Measurements from ENCODE around the gene RALGDS. TPM values are rescaled to one million over a fixed set of nuclear protein-coding genes. Genes with fewer than 3 reads are reported as not detected.
"Not testable (repeated sequence)": the region's sequence is repeated elsewhere in the genome, so short reads cannot be mapped to it uniquely, and the experiment has no call there.

The RALGDS gene
- total RNA-seq, 2 donors from 2014 or later = 29.1 to 49.1 TPM

- ATAC-seq = no peak
- DNase-seq = no peak
- intact Hi-C loops (cut with DNase I, micrococcal nuclease) = no loop called here
Measured at GRCh38 chr9:133067006-133067405, 54.0 kb downstream of the RALGDS start.

GRCh38 chr9:133066181-133066983 lies 54.7 kb downstream of the RALGDS start:
- intact Hi-C loops (cut with DNase I, micrococcal nuclease) = no loop called here
- ATAC-seq = no peak
- no peak for DNase-seq

- no peak for ATAC-seq
- intact Hi-C loops (cut with DNase I, micrococcal nuclease) = no loop called here
- DNase-seq = no peak
Measured at GRCh38 chr9:133065070-133065388, 56.0 kb downstream of the RALGDS start.

- intact Hi-C loops (cut with DNase I, micrococcal nuclease) = no loop called here
- DNase-seq = no peak
- ATAC-seq = no peak
Measured at GRCh38 chr9:133064241-133065069, 56.6 kb downstream of the RALGDS start.

- DNase-seq = no peak
- ATAC-seq = no peak
- intact Hi-C loops (cut with DNase I, micrococcal nuclease) = no loop called here
Measured at GRCh38 chr9:133063500-133064231, 57.4 kb downstream of the RALGDS start.

GRCh38 chr9:133063159-133063499 lies 57.9 kb downstream of the RALGDS start:
- DNase-seq = no peak
- intact Hi-C loops (cut with DNase I, micrococcal nuclease) = no loop called here
- ATAC-seq = no peak

GRCh38 chr9:133062569-133062968 lies 58.5 kb downstream of the RALGDS start:
- DNase-seq; ATAC-seq; intact Hi-C loops (cut with DNase I, micrococcal nuclease): not testable (repeated sequence)

- DNase-seq; intact Hi-C loops (cut with DNase I, micrococcal nuclease): not testable (repeated sequence)
- ATAC-seq = peak; percentile 51
Measured at GRCh38 chr9:133061764-133062145, 59.3 kb downstream of the RALGDS start, which contains the start of gene CEL. CEL (plus strand) TSS chr9:133061981; CDS start chr9:133062003, 22 bp downstream.

GRCh38 chr9:133061019-133061763 lies 59.8 kb downstream of the RALGDS start:
- ATAC-seq; intact Hi-C loops (cut with DNase I, micrococcal nuclease): not testable (repeated sequence)

GRCh38 chr9:133060417-133060841 lies 60.6 kb downstream of the RALGDS start:
- intact Hi-C loops (cut with DNase I, micrococcal nuclease) = no loop called here
- ATAC-seq (peak; percentile 67), DNase-seq (no peak)

More at GRCh38 chr9:133061019-133061763, 59.8 kb downstream of the RALGDS start:
- DNase-seq = not testable (repeated sequence)

- ATAC-seq (no peak), DNase-seq (no peak)
- intact Hi-C loops (cut with DNase I, micrococcal nuclease) = no loop called here
Measured at GRCh38 chr9:133059623-133060022, 61.4 kb downstream of the RALGDS start.

GRCh38 chr9:133058550-133059320 lies 62.3 kb downstream of the RALGDS start:
- intact Hi-C loops (cut with DNase I, micrococcal nuclease) = no loop called here
- DNase-seq (no peak), ATAC-seq (no peak)

GRCh38 chr9:133058071-133058470 lies 63.0 kb downstream of the RALGDS start:
- intact Hi-C loops (cut with DNase I, micrococcal nuclease) = no loop called here
- ATAC-seq (no peak), DNase-seq (no peak)

- intact Hi-C loops (cut with DNase I, micrococcal nuclease) = no loop called here
- DNase-seq = no peak
- no peak for ATAC-seq
Measured at GRCh38 chr9:133057553-133057952, 63.5 kb downstream of the RALGDS start.

GRCh38 chr9:133057006-133057405 lies 64.0 kb downstream of the RALGDS start:
- intact Hi-C loops (cut with DNase I, micrococcal nuclease) = no loop called here
- DNase-seq (no peak), ATAC-seq (no peak)

GRCh38 chr9:133056533-133056932 lies 64.5 kb downstream of the RALGDS start:
- ATAC-seq (no peak), DNase-seq (no peak)
- intact Hi-C loops (cut with DNase I, micrococcal nuclease) = no loop called here

GRCh38 chr9:133055788-133056420 lies 65.1 kb downstream of the RALGDS start:
- DNase-seq (no peak), ATAC-seq (no peak)
- intact Hi-C loops (cut with DNase I, micrococcal nuclease) = no loop called here

- intact Hi-C loops (cut with DNase I, micrococcal nuclease) = no loop called here
- DNase-seq (no peak), ATAC-seq (no peak)
Measured at GRCh38 chr9:133054966-133055365, 66.1 kb downstream of the RALGDS start.

All from left colon (tissue), 2 donors.